GM23338 (cell line): ENCODE results near the gene REEP3. TPM values are rescaled to one million over a fixed set of nuclear protein-coding genes. Genes with fewer than 3 reads are reported as not detected.

Experiments used
- ATAC-seq: fragments of 200-7000 bp; cut with Tn5 transposase; 3 replicates; pipeline ENCODE4 v1.9.1; 2020
- DNase-seq: peaks from one replicate; pipeline ENCODE4 v3.0.0-alpha.2; 2015; ENCODE audit warnings: low spot score
- H2AFZ ChIP-seq: fragments of 200-600 bp; sonication (generic); 2 replicates; pipeline ENCODE4 v1.8.0; 2016; ENCODE audit warnings: antibody characterized with exemption, mild to moderate bottlenecking, moderate library complexity
- H3F3A ChIP-seq: fragments of 200-600 bp; sonication (generic); replicated peaks from 2 replicates; pipeline ENCODE4 v1.8.0; 2017; ENCODE audit warnings: antibody characterized with exemption, mixed run types, low read depth
- H3K27ac ChIP-seq: fragments of 200-600 bp; sonication (generic); 2 replicates; pipeline ENCODE4 v1.6.1; 2016; ENCODE audit warnings: low read depth
- H3K27me3 ChIP-seq: fragments of 200-600 bp; sonication (generic); 2 replicates; pipeline ENCODE4 v1.8.0; 2016; ENCODE audit warnings: mild to moderate bottlenecking, mixed run types, moderate library complexity; ENCODE audit not compliant: insufficient read depth
- H3K36me3 ChIP-seq: fragments of 200-600 bp; sonication (generic); 2 replicates; pipeline ENCODE4 v1.8.0; 2016; ENCODE audit warnings: mild to moderate bottlenecking; ENCODE audit not compliant: insufficient read depth
- H3K4me1 ChIP-seq: fragments of 200-600 bp; sonication (generic); 2 replicates; pipeline ENCODE4 v1.8.0; 2016; ENCODE audit warnings: mild to moderate bottlenecking, moderate library complexity; ENCODE audit not compliant: insufficient read depth
- H3K4me2 ChIP-seq: fragments of 200-600 bp; sonication (generic); 2 replicates; pipeline ENCODE4 v1.7.1; 2017; ENCODE audit warnings: mixed run types
- H3K4me3 ChIP-seq: fragments of 200-600 bp; sonication (generic); 2 replicates; pipeline ENCODE4 v1.6.1; 2016; ENCODE audit warnings: mixed run types
- H3K79me2 ChIP-seq: fragments of 200-600 bp; sonication (generic); replicated peaks from 2 replicates; pipeline ENCODE4 v1.8.0; 2017; ENCODE audit warnings: mild to moderate bottlenecking; ENCODE audit not compliant: insufficient read depth
- H3K9me2 ChIP-seq: fragments of 200-600 bp; sonication (generic); 2 replicates; pipeline ENCODE4 v1.8.0; 2017; ENCODE audit not compliant: insufficient read depth
- H4K20me1 ChIP-seq: fragments of 200-600 bp; sonication (generic); replicated peaks from 2 replicates; pipeline ENCODE4 v1.8.0; 2017; ENCODE audit warnings: mild to moderate bottlenecking; ENCODE audit not compliant: insufficient read depth
- H3K27ac Mint-ChIP-seq: 2 replicates; pipeline ENCODE4 v1.8.0; 2020; ENCODE audit warnings: inconsistent platforms, mild to moderate bottlenecking, moderate library complexity, mixed read lengths
- H3K27me3 Mint-ChIP-seq: 3 replicates; pipeline ENCODE4 v1.8.0; 2022; ENCODE audit warnings: low read depth, mild to moderate bottlenecking, moderate library complexity, mixed read lengths, inconsistent platforms; ENCODE audit not compliant: insufficient read depth, poor library complexity
- H3K36me3 Mint-ChIP-seq: 3 replicates; pipeline ENCODE4 v1.8.0; 2021; ENCODE audit warnings: low read depth, mild to moderate bottlenecking, inconsistent platforms, moderate library complexity, mixed read lengths
- H3K4me1 Mint-ChIP-seq: 3 replicates; pipeline ENCODE4 v1.8.0; 2020; ENCODE audit warnings: mild to moderate bottlenecking, inconsistent platforms, mixed read lengths
- H3K4me3 Mint-ChIP-seq: 3 replicates; pipeline ENCODE4 v1.8.0; 2021; ENCODE audit warnings: moderate library complexity, mild to moderate bottlenecking, inconsistent platforms, mixed read lengths
- H3K9me3 Mint-ChIP-seq: 3 replicates; pipeline ENCODE4 v1.8.0; 2020; ENCODE audit warnings: moderate library complexity, mild to moderate bottlenecking, inconsistent platforms, mixed read lengths
- CREB1 ChIP-seq: fragments of 250-450 bp; sonication (Bioruptor Pico); IDR thresholded peaks from 2 replicates; pipeline ENCODE4 v1.5.0; 2020; ENCODE audit warnings: low read depth, mild to moderate bottlenecking, moderate library complexity
- JUNB ChIP-seq: IDR thresholded peaks from one replicate; pipeline ENCODE4 v1.6.1; 2016; ENCODE audit warnings: antibody characterized with exemption; ENCODE audit not compliant: unreplicated experiment
- NANOG ChIP-seq: IDR thresholded peaks from 2 replicates; pipeline ENCODE4 v1.6.1; 2016; ENCODE audit warnings: antibody characterized with exemption, borderline replicate concordance
- POLR2AphosphoS5 ChIP-seq: IDR thresholded peaks from 2 replicates; pipeline ENCODE4 v1.6.1; 2016; ENCODE audit warnings: antibody characterized with exemption, low read depth
- STAT1 ChIP-seq: IDR thresholded peaks from one replicate; pipeline ENCODE4 v1.6.1; 2016; ENCODE audit warnings: antibody characterized with exemption; ENCODE audit not compliant: unreplicated experiment
- ZNF462 ChIP-seq: fragments of 250-450 bp; sonication (Bioruptor Pico); IDR thresholded peaks from 2 replicates; pipeline ENCODE4 v1.5.0; 2020; ENCODE audit warnings: mild to moderate bottlenecking, moderate library complexity
- polyA plus RNA-seq: library from polyadenylated mRNA; unstranded; fragments of >200 nt; fragmentation: Nextera tagmentation; extraction: Ambion mirVana; gene quantifications from 2 replicates; pipeline ENCODE4 v1.2.1, GENCODE V29; 2016
- total RNA-seq: library from RNA; depleted of rRNA; stranded (reverse); fragments of >200 nt; shearing (Covaris generic); gene quantifications from 2 replicates; pipeline ENCODE4 v1.2.3, GENCODE V29; 2014

The REEP3 gene
- total and polyA plus RNA-seq, 2 experiments from 2014 or later, result 29.5 to 48.7 TPM

- Histone ChIP-seq H3K4me2 (no peak overlapping the region), H3K4me3 (no peak overlapping the region), H3F3A (no peaks in the 10 kb centered on the region), H3K36me3 (peaks cover 7% of the 10 kb centered on the region; the same call in 1 of the 2 replicates), H3K79me2 (peaks cover 18% of the 10 kb centered on the region; the same call in 1 of the 2 replicates), H3K9me2 (no peaks in the 10 kb centered on the region), H3K27ac (no peak overlapping the region), H3K4me1 (peaks cover 5% of the 10 kb centered on the region; the same call in 1 of the 2 replicates), H4K20me1 (no peaks in the 10 kb centered on the region), H3K27me3 (no peaks in the 10 kb centered on the region), H2AFZ (no peak overlapping the region)
- ATAC-seq, result no peak
- no peak for TF ChIP-seq POLR2AphosphoS5
- TF ChIP-seq JUNB, result no peak
- no peak for TF ChIP-seq CREB1 (CRISPR knock-in tag)
- no peak for TF ChIP-seq ZNF462
- H3K4me1 Mint-ChIP-seq, result no peaks in the 10 kb centered on the region; the same call in 1 of the 3 replicates
- no peaks in the 10 kb centered on the region for H3K9me3 Mint-ChIP-seq
- H3K4me3 Mint-ChIP-seq, result no peak overlapping the region
- H3K27me3 Mint-ChIP-seq, result peaks cover 2% of the 10 kb centered on the region
- H3K27ac Mint-ChIP-seq, result no peak overlapping the region
- DNase-seq, result no peak
- H3K36me3 Mint-ChIP-seq, result peaks cover 17% of the 10 kb centered on the region; the same call in 2 of the 3 replicates
These were observed 73.9 kb downstream of the REEP3 start for GRCh38 chr10:63595072-63595471.

GRCh38 chr10:63596924-63597323 lies 75.7 kb downstream of the REEP3 start:
- H3K27me3 ChIP-seq, result no peaks in the 10 kb centered on the region
- no peak for ATAC-seq
- peaks cover 13% of the 10 kb centered on the region; the same call in 1 of the 2 replicates for H3K79me2 ChIP-seq
- Mint-ChIP-seq H3K4me3 (no peak overlapping the region), H3K36me3 (peaks cover 18% of the 10 kb centered on the region; the same call in 2 of the 3 replicates), H3K27me3 (peaks cover 2% of the 10 kb centered on the region), H3K4me1 (no peaks in the 10 kb centered on the region; the same call in 1 of the 3 replicates), H3K9me3 (no peaks in the 10 kb centered on the region), H3K27ac (no peak overlapping the region)
- no peaks in the 10 kb centered on the region for H3F3A ChIP-seq
- peaks cover 1% of the 10 kb centered on the region; the same call in 1 of the 2 replicates for H3K4me1 ChIP-seq
- no peaks in the 10 kb centered on the region for H3K9me2 ChIP-seq
- no peak for DNase-seq
- peaks cover 7% of the 10 kb centered on the region; the same call in 1 of the 2 replicates for H3K36me3 ChIP-seq
- H3K4me3 ChIP-seq, result no peak overlapping the region
- no peaks in the 10 kb centered on the region for H4K20me1 ChIP-seq
- no peak overlapping the region for H3K4me2 ChIP-seq
- 0 out of 2 replicates have a peak overlapping the region, but pooled peaks have one; percentile 40 for H3K27ac ChIP-seq
- no peak overlapping the region for H2AFZ ChIP-seq
- TF ChIP-seq ZNF462, result no peak
- TF ChIP-seq CREB1 (CRISPR knock-in tag), result no peak
- no peak for TF ChIP-seq STAT1
- no peak for TF ChIP-seq NANOG
- TF ChIP-seq POLR2AphosphoS5, result no peak
